GM11168 (cell line): Measurements from ENCODE around the gene LGALS8.
"Not testable (repeated sequence)": the region's sequence is repeated elsewhere in the genome, so short reads cannot be mapped to it uniquely, and the experiment has no call there.

Source experiments
- in situ Hi-C: fragments of 300-500 bp; cut with MboI; formaldehyde crosslinking; loops from one replicate; pipeline ENCODE4 v1.12.0; 2022; ENCODE audit warnings: low sequenced_read_pairs; ENCODE audit not compliant: unreplicated experiment

LGALS8 gene

GRCh38 chr1:236523704-236524141, at the start of gene LGALS8:
TSS of gene LGALS8 (plus strand) at chr1:236523982. CDS start at chr1:236526071, 2,089 bp downstream.
- in situ Hi-C loops: no loop called here

GRCh38 chr1:236476019-236476418, 47.8 kb upstream of the LGALS8 start:
- in situ Hi-C loops: no loop called here

GRCh38 chr1:236480758-236481436, 42.9 kb upstream of the LGALS8 start:
- in situ Hi-C loops: no loop called here

GRCh38 chr1:236484310-236484971, 39.3 kb upstream of the LGALS8 start:
- in situ Hi-C loops: no loop called here

GRCh38 chr1:236486356-236487002, 37.3 kb upstream of the LGALS8 start:
- in situ Hi-C loops: no loop called here

- in situ Hi-C loops: not testable (repeated sequence)
These were observed 34.6 kb upstream of the LGALS8 start for GRCh38 chr1:236489161-236489560.

GRCh38 chr1:236489710-236490377, 33.9 kb upstream of the LGALS8 start:
- in situ Hi-C loops: loop anchor here (10.0 kb wide), 1 partner anchor 365 kb away; no protein-coding TSS in a partner anchor

GRCh38 chr1:236491469-236492136, 32.2 kb upstream of the LGALS8 start:
- in situ Hi-C loops: loop anchor here (10.0 kb wide), 1 partner anchor 367 kb away; no protein-coding TSS in a partner anchor

GRCh38 chr1:236492378-236492777, 31.4 kb upstream of the LGALS8 start:
- in situ Hi-C loops: loop anchor here (10.0 kb wide), 1 partner anchor 368 kb away; no protein-coding TSS in a partner anchor

GRCh38 chr1:236494082-236494481, 29.7 kb upstream of the LGALS8 start:
- in situ Hi-C loops: loop anchor here (10.0 kb wide), 1 partner anchor 369 kb away; no protein-coding TSS in a partner anchor

- in situ Hi-C loops: loop anchor here (10.0 kb wide), 1 partner anchor 370 kb away; no protein-coding TSS in a partner anchor
These were observed 29.0 kb upstream of the LGALS8 start for GRCh38 chr1:236494586-236495466.

- in situ Hi-C loops: loop anchor here (10.0 kb wide), 1 partner anchor 371 kb away; no protein-coding TSS in a partner anchor
These were observed 28.2 kb upstream of the LGALS8 start for GRCh38 chr1:236495467-236496112.

GRCh38 chr1:236497908-236498307, 25.9 kb upstream of the LGALS8 start:
- in situ Hi-C loops: loop anchor here (10.0 kb wide), 1 partner anchor 373 kb away; no protein-coding TSS in a partner anchor

- in situ Hi-C loops: no loop called here
These were observed 22.7 kb upstream of the LGALS8 start for GRCh38 chr1:236501093-236501492.

- in situ Hi-C loops: no loop called here
These were observed 21.2 kb upstream of the LGALS8 start for GRCh38 chr1:236502579-236502971.

GRCh38 chr1:236502972-236503639, 20.7 kb upstream of the LGALS8 start:
- in situ Hi-C loops: no loop called here

GRCh38 chr1:236504338-236504737, 19.4 kb upstream of the LGALS8 start:
- in situ Hi-C loops: not testable (repeated sequence)
